ENCODE results near the gene ZFC3H1.

DNA sequence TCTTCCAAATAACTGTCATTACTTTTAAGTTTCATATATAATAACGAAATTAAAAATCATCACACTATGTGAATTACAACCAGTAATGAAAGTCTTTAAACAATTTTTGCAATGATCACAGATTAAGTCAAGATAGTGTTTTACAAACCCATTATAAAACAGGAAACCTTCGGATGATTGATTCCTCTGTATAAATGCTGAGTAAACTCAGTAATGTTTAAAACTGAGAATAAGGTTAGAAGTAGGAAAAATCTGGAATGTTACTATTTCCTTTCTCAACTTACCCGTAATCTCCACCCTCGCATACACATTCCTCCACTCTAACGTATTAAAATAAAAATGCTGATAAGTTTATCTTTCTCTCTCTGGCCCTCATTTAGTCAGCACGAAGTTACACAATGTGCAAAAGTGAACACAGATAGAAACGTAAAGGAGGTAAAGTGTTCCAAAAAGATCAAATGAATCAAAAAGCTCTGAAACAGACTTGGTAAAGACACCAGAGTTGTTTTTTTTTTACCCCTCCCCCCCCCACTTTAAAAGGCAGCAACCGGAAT, 1.6 kb downstream of the ZFC3H1 start:
- no peak for TF ChIP-seq EZH2 (IDR thresholded peaks at IDR 0.05; ENCODE audit: low read length)
- TF ChIP-seq, protein P1, sequence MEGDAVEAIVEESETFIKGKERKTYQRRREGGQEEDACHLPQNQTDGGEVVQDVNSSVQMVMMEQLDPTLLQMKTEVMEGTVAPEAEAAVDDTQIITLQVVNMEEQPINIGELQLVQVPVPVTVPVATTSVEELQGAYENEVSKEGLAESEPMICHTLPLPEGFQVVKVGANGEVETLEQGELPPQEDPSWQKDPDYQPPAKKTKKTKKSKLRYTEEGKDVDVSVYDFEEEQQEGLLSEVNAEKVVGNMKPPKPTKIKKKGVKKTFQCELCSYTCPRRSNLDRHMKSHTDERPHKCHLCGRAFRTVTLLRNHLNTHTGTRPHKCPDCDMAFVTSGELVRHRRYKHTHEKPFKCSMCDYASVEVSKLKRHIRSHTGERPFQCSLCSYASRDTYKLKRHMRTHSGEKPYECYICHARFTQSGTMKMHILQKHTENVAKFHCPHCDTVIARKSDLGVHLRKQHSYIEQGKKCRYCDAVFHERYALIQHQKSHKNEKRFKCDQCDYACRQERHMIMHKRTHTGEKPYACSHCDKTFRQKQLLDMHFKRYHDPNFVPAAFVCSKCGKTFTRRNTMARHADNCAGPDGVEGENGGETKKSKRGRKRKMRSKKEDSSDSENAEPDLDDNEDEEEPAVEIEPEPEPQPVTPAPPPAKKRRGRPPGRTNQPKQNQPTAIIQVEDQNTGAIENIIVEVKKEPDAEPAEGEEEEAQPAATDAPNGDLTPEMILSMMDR (optimal IDR thresholded peaks at IDR 0.05 in 1 of 3, IDR thresholded peaks at IDR 0.05 in 1 of 3, conservative IDR thresholded peaks at IDR 0.05 in 1 of 3; ENCODE audit: extremely low read depth in 1 of 3, insufficient read depth in 2 of 3, low read length in 3 of 3), result no peak

Data from keratinocyte (primary cell).